GM10248 (cell line): Measurements from ENCODE around the gene RAD51B.

ENCODE experiments used
- CTCF ChIA-PET: fragments of 300-600 bp; sonication (Branson Sonifier 250); formaldehyde crosslinking; extraction: SDS; loops from one replicate; lab custom pipeline; 2021; ENCODE audit warnings: antibody characterized with exemption; lab: Yijun Ruan, JAX
- POLR2A ChIA-PET: fragments of 350-650 bp; sonication (Branson Sonifier 250); formaldehyde crosslinking; extraction: SDS; loops from one replicate; lab custom pipeline; 2020; ENCODE audit warnings: antibody characterized with exemption; lab: Yijun Ruan, JAX
- DNase-seq: peaks from one replicate; pipeline ENCODE4 v3.0.0; 2012; ENCODE audit errors: extremely low spot score
- TF ChIP-seq, protein P1 (sequence below): IDR thresholded peaks from 2 replicates; pipeline ENCODE4 v1.5.1; 2012; ENCODE audit warnings: mild to moderate bottlenecking, low read depth; ENCODE audit errors: extremely low read depth, missing control alignments, control extremely low read depth

RAD51B gene

GRCh38 chr14:68106456-68106855, 286.9 kb downstream of the RAD51B start:
- CTCF ChIA-PET: interaction anchor here (0.7 kb wide), 1 partner anchor 23 kb away, joined by 3 read pairs; no protein-coding TSS in a partner anchor
- POLR2A ChIA-PET: no interaction called here
- no peak for DNase-seq
- TF ChIP-seq, protein P1, sequence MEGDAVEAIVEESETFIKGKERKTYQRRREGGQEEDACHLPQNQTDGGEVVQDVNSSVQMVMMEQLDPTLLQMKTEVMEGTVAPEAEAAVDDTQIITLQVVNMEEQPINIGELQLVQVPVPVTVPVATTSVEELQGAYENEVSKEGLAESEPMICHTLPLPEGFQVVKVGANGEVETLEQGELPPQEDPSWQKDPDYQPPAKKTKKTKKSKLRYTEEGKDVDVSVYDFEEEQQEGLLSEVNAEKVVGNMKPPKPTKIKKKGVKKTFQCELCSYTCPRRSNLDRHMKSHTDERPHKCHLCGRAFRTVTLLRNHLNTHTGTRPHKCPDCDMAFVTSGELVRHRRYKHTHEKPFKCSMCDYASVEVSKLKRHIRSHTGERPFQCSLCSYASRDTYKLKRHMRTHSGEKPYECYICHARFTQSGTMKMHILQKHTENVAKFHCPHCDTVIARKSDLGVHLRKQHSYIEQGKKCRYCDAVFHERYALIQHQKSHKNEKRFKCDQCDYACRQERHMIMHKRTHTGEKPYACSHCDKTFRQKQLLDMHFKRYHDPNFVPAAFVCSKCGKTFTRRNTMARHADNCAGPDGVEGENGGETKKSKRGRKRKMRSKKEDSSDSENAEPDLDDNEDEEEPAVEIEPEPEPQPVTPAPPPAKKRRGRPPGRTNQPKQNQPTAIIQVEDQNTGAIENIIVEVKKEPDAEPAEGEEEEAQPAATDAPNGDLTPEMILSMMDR: no peak

- CTCF ChIA-PET: no interaction called here
- no peak for DNase-seq
- TF ChIP-seq, protein P1: no peak
- POLR2A ChIA-PET: no interaction called here
Measured at GRCh38 chr14:68106905-68107304, 287.3 kb downstream of the RAD51B start.

- ChIA-PET CTCF (no interaction called here), POLR2A (no interaction called here)
- DNase-seq: no peak
- TF ChIP-seq, protein P1: no peak
Measured at GRCh38 chr14:68109132-68109900, 289.7 kb downstream of the RAD51B start.

- ChIA-PET POLR2A (no interaction called here), CTCF (interaction anchor here (1.2 kb wide), 1 partner anchor 14 kb away, joined by 3 read pairs; no protein-coding TSS in a partner anchor)
- DNase-seq: no peak
Measured at GRCh38 chr14:68111097-68111852, 291.7 kb downstream of the RAD51B start.

DNA sequence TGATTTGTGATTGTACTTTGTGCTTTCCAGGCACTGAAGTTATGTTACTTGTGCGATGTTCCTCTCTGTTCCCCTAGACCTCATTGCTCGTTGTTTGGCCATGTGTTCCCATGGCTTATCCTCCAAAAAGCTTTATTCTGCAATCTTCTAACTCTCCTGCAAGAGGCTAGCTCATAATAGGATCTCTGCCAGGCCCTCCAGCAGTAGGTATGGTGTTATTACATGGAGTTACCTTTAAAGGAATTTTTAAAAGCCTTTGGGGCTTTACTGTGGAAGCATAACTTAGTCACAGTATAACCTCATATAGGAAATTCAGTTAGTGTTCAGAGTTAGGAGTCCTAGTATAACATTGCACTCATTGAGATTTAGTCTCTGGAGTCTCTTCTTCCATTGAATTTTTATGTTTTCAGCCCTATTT, 292.3 kb downstream of the RAD51B start:
- ChIA-PET CTCF (interaction anchor here (1.2 kb wide), 1 partner anchor 13 kb away, joined by 3 read pairs; no protein-coding TSS in a partner anchor), POLR2A (no interaction called here)
- no peak for DNase-seq
- TF ChIP-seq, protein P1: no peak

More at GRCh38 chr14:68111097-68111852, 291.7 kb downstream of the RAD51B start:
- TF ChIP-seq, protein P1: no peak

GRCh38 chr14:68112442-68112841, 292.9 kb downstream of the RAD51B start:
- POLR2A ChIA-PET: no interaction called here
- TF ChIP-seq, protein P1: no peak
- no peak for DNase-seq
- CTCF ChIA-PET: interaction anchor here (0.9 kb wide), 1 partner anchor 179 kb away, joined by 3 read pairs; no protein-coding TSS in a partner anchor
